ENCODE results near the gene OPN1LW.

Gene OPN1LW

DNA sequence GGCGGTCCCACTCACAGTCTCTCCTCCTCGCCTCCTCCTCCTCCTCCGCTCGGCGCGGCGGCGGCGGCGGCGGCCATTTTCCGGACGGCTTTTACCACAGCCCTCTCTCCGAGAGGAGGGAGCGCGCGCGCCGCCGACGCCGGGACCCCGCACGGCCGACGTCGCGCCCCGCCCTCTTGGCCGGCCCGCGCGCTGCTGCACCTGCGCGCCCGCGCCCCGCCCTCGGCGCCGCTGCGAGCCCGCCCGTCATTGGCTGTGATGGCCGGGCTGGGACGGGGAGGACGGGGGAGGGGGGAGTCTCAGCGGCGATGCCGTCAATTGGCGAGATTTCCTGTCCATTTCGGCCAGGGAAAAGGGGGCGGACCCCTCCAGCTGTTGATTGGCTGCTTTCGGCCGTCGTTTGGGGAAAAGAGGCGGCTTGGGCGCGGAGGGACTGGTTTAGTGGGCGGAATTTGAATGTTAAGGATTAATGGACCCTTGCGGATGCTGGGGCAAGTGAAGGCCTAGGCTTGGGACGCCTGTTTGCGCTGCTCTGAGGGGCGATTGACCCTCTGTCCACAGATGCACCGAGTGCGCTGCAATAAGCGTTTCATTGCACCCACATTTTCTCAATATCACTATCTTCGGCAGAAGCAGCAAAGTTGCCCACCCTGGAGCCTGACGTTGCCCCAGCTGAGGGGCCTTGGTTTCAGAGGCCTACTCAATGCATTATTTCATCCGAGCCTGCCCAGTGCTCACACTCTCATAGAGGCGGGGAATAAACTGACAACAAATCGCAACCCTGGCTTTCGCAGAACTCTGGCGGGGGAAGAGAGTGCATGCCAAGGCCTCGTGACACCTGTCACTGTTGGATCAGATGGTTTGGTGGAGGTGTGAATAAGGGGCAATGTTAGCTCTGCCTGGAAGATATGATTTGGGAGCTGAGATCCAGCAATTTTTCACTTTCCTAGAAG is 46.2 kb upstream of the OPN1LW start, which contains the start of gene MECP2:
Gene MECP2, minus strand, starts transcription at position 129 of the 953 bp plus-strand sequence.
- DNase-seq (ENCODE audit: low read depth in 1 of 2, low spot score in 1 of 2): peak; percentile 57 to 93
- peak within 1 kb of the TSS; percentile 68 for H3K4me3 ChIP-seq (replicated peaks; ENCODE audit: insufficient read depth, low read length)
- no peak for TF ChIP-seq GABPA (IDR thresholded peaks at IDR 0.05; ENCODE audit: low read depth)
- no peak for TF ChIP-seq POLR2AphosphoS5 (IDR thresholded peaks at IDR 0.05; ENCODE audit: low read depth)
- TF ChIP-seq, protein P1, sequence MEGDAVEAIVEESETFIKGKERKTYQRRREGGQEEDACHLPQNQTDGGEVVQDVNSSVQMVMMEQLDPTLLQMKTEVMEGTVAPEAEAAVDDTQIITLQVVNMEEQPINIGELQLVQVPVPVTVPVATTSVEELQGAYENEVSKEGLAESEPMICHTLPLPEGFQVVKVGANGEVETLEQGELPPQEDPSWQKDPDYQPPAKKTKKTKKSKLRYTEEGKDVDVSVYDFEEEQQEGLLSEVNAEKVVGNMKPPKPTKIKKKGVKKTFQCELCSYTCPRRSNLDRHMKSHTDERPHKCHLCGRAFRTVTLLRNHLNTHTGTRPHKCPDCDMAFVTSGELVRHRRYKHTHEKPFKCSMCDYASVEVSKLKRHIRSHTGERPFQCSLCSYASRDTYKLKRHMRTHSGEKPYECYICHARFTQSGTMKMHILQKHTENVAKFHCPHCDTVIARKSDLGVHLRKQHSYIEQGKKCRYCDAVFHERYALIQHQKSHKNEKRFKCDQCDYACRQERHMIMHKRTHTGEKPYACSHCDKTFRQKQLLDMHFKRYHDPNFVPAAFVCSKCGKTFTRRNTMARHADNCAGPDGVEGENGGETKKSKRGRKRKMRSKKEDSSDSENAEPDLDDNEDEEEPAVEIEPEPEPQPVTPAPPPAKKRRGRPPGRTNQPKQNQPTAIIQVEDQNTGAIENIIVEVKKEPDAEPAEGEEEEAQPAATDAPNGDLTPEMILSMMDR (IDR thresholded peaks at IDR 0.05; ENCODE audit: insufficient read depth, low read length): no peak

DNA sequence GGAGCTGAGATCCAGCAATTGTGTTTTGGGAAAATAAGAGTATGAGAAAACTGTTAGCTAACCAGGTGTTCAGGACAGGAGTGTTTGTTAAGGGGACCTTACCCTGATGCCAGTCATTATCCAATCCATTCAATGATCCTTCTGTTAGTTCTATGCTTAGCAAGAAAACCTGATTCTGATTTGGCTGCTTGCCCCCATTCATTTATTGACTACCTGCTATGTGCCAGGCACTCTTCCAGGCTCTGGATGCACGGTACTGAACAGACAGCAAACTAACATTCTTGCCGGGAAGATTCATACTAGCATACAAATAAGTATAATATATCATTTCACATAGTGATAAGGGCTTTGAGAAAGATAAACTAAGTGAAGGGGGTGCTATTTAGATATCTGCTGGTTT is 45.5 kb upstream of the OPN1LW start:
- DNase-seq (ENCODE audit: low read depth in 1 of 2, low spot score in 1 of 2): no peak
- Histone ChIP-seq H3K27me3 (ENCODE audit: insufficient read depth, poor library complexity, severe bottlenecking) (no peaks in the 10 kb centered on the region), H3K4me3 (replicated peaks; ENCODE audit: insufficient read depth, low read length) (no peak overlapping the region; the same call in 1 of the 2 replicates), H3K27ac (replicated peaks) (no peak overlapping the region)
- no peak for TF ChIP-seq SPI1 (IDR thresholded peaks at IDR 0.05; ENCODE audit: borderline replicate concordance, low read depth)
- no peak for TF ChIP-seq GABPA (IDR thresholded peaks at IDR 0.05; ENCODE audit: low read depth)
- TF ChIP-seq, protein P1 (IDR thresholded peaks at IDR 0.05; ENCODE audit: insufficient read depth, low read length): no peak
- TF ChIP-seq, protein P2, sequence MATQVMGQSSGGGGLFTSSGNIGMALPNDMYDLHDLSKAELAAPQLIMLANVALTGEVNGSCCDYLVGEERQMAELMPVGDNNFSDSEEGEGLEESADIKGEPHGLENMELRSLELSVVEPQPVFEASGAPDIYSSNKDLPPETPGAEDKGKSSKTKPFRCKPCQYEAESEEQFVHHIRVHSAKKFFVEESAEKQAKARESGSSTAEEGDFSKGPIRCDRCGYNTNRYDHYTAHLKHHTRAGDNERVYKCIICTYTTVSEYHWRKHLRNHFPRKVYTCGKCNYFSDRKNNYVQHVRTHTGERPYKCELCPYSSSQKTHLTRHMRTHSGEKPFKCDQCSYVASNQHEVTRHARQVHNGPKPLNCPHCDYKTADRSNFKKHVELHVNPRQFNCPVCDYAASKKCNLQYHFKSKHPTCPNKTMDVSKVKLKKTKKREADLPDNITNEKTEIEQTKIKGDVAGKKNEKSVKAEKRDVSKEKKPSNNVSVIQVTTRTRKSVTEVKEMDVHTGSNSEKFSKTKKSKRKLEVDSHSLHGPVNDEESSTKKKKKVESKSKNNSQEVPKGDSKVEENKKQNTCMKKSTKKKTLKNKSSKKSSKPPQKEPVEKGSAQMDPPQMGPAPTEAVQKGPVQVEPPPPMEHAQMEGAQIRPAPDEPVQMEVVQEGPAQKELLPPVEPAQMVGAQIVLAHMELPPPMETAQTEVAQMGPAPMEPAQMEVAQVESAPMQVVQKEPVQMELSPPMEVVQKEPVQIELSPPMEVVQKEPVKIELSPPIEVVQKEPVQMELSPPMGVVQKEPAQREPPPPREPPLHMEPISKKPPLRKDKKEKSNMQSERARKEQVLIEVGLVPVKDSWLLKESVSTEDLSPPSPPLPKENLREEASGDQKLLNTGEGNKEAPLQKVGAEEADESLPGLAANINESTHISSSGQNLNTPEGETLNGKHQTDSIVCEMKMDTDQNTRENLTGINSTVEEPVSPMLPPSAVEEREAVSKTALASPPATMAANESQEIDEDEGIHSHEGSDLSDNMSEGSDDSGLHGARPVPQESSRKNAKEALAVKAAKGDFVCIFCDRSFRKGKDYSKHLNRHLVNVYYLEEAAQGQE (IDR thresholded peaks at IDR 0.05; ENCODE audit: insufficient replicate concordance, low read depth): no peak
- TF ChIP-seq POLR2AphosphoS5 (IDR thresholded peaks at IDR 0.05; ENCODE audit: low read depth): no peak

More for the DNA sequence above, 46.2 kb upstream of the OPN1LW start, which contains the start of gene MECP2:
- no peaks in the 10 kb centered on the region for H3K27me3 ChIP-seq (ENCODE audit: insufficient read depth, poor library complexity, severe bottlenecking)
- peak within 1 kb of the TSS; percentile 56 for H3K27ac ChIP-seq (replicated peaks)

DNA sequence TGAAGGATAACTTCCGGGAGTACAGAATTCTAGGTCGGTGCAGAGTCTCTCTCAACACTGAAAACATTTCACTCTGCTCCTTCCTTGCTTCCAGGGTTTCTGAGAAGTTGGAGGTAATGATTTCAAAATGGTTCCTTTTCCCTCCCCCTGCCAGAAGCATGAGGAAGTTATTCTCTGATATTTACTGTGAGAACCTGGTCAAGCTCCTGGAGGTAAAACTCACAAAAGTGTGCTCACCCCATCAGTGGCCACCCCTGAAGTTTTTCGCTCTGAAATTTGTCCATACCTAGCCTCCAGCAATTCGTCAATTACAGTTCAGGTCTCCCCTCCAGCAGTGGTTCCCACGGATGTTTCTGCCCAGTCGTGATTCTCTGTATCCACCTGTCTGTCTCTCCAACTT is 30.3 kb upstream of the OPN1LW start:
- H3K27ac ChIP-seq (replicated peaks): no peak overlapping the region
- DNase-seq (ENCODE audit: low read depth in 1 of 2, low spot score in 1 of 2): no peak
- TF ChIP-seq SPI1 (IDR thresholded peaks at IDR 0.05; ENCODE audit: borderline replicate concordance, low read depth) (no peak), GABPA (IDR thresholded peaks at IDR 0.05; ENCODE audit: low read depth) (no peak), POLR2AphosphoS5 (IDR thresholded peaks at IDR 0.05; ENCODE audit: low read depth) (no peak)
- TF ChIP-seq, protein P1 (IDR thresholded peaks at IDR 0.05; ENCODE audit: insufficient read depth, low read length): no peak
- TF ChIP-seq, protein P2 (IDR thresholded peaks at IDR 0.05; ENCODE audit: insufficient replicate concordance, low read depth): no peak
- H3K4me3 ChIP-seq (replicated peaks; ENCODE audit: insufficient read depth, low read length): no peak overlapping the region
- H3K27me3 ChIP-seq (ENCODE audit: insufficient read depth, poor library complexity, severe bottlenecking): no peaks in the 10 kb centered on the region
